Gastrocnemius medialis (tissue), 4 donors: ENCODE results near the gene CCDC197. TPM values are rescaled to one million over a fixed set of nuclear protein-coding genes. Genes with fewer than 3 reads are reported as not detected.

Experiments
- ATAC-seq, 2 donors: fragments of 150-250 bp; one replicate each; pipeline ENCODE4 v1.9.1; 2016
- DNase-seq, 2 donors: peaks; one replicate each; pipeline ENCODE4 v3.0.0-alpha.2; 2019
- H3K27ac ChIP-seq, 4 donors: fragments of 200-600 bp; sonication (generic); 1 replicate in 1 of 4; 2 replicates in 3 of 4; pipeline ENCODE4 v1.5.1; 2016 to 2018; ENCODE audit warnings: mild to moderate bottlenecking in 2 of 4, moderate library complexity in 1 of 4
- H3K27me3 ChIP-seq, 3 donors: fragments of 200-600 bp; sonication (generic) in 2 of 3; 1 replicate in 1 of 3; 2 replicates in 2 of 3; pipeline versions ENCODE4 v1.5.1 to v1.6.0; 2016 to 2019; ENCODE audit warnings: mild to moderate bottlenecking in 1 of 3, moderate library complexity in 1 of 3
- H3K36me3 ChIP-seq, 2 donors: fragments of 200-600 bp; sonication (generic) in 1 of 2; one replicate each; pipeline ENCODE4 v1.5.1; 2017 to 2018
- H3K4me1 ChIP-seq, 2 donors: fragments of 200-600 bp; sonication (generic) in 1 of 2; one replicate each; pipeline ENCODE4 v1.5.1; 2016 to 2017; ENCODE audit warnings: mild to moderate bottlenecking in 2 of 2
- H3K4me3 ChIP-seq, 4 donors: fragments of 200-600 bp; sonication (generic) in 3 of 4; 1 replicate in 1 of 4; 2 replicates in 3 of 4; pipeline ENCODE4 v1.5.1; 2016 to 2019; ENCODE audit warnings: mild to moderate bottlenecking in 2 of 4
- H3K9me3 ChIP-seq, 3 donors: fragments of 200-600 bp; sonication (generic) in 2 of 3; 1 replicate in 1 of 3; 2 replicates in 2 of 3; pipeline ENCODE4 v1.5.1; 2016 to 2019
- CTCF ChIP-seq, 5 experiments: fragments of 450-650 bp in 3 of 5; fragments of 200-600 bp in 2 of 5; sonication (generic) in 2 of 5; IDR thresholded peaks in 4 of 5; conservative IDR thresholded peaks in 1 of 5; 1 replicate in 4 of 5; 2 replicates in 1 of 5; pipeline ENCODE4 v1.5.1; 2016 to 2019; ENCODE audit warnings: antibody characterized with exemption in 5 of 5, mild to moderate bottlenecking in 3 of 5, moderate library complexity in 3 of 5
- POLR2A ChIP-seq, 2 donors: fragments of 450-650 bp; IDR thresholded peaks; one replicate each; pipeline ENCODE4 v1.6.1; 2017; ENCODE audit warnings: antibody characterized with exemption in 2 of 2, mild to moderate bottlenecking in 2 of 2, moderate library complexity in 2 of 2
- in situ Hi-C, 4 donors: fragments of 200-750 bp; cut with MboI; loops; one replicate each; pipeline versions ENCODE4 v1.15.0 to v1.8.0; 2017; ENCODE audit warnings: low sequenced_read_pairs in 4 of 4
- intact Hi-C: fragments of 100-400 bp; cut with DNase I; formaldehyde crosslinking; loops from one replicate; pipeline ENCODE4 v1.15.1; 2023; ENCODE audit warnings: low total_unique reads
- total RNA-seq, 4 donors: library from RNA; depleted of rRNA; stranded (reverse); fragments of >200 nt; gene quantifications; one replicate each; pipeline versions ENCODE4 v1.1.0 to v1.2.3, GENCODE V29; 2016

Gene CCDC197
- total RNA-seq, result under 1 TPM in 2 of 4 donors, not detected in 2; 0.56 to 0.61 TPM

DNA sequence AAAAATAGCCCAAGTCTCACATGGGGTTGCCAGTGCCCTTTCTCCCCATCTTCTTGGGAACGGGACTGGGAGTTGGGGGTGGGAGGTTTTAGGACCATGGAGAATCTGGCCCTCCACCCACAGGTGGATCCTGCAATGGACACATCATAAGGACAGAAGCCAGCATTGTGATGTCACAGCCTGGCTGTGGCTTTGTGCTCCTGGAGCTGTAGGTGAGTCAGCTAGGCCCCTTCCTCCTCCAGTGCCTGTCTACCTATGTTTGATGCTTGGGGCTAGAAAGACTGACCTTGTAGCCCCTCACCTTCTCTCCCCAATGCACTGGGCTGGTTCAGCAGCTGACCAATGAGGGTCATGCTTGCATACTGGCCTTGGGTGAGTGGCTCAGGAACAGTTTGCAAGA, at the start of gene CCDC197:
Gene CCDC197, plus strand, starts transcription at position 220 of the 400 bp plus-strand sequence. CDS start 831 bp downstream, outside the sequence.
- DNase-seq (peak in 1 of 2 donors; percentile 50), ATAC-seq (no peak)
- TF ChIP-seq CTCF (IDR thresholded peaks at IDR 0.05 in 4 of 5, conservative IDR thresholded peaks at IDR 0.05 in 1 of 5) (no peak), POLR2A (IDR thresholded peaks at IDR 0.05) (no peak)
- no peaks in the 10 kb centered on the region for H3K27me3 ChIP-seq
- peak within 1 kb of the TSS in 1 of 4 donors; percentile 15 for H3K4me3 ChIP-seq
- intact Hi-C loops (loop anchor here (5.0 kb wide), 1 partner anchor 40 kb away; no protein-coding TSS in a partner anchor), in situ Hi-C loops (loop anchor here in 2 of 4 donors (5.0 to 10.0 kb wide), 2 partner anchors 52 to 55 kb away; no protein-coding TSS in a partner anchor)
- no peaks in the 10 kb centered on the region for H3K36me3 ChIP-seq
- peak within 1 kb of the TSS; percentile 97 to 100 (median 97) for H3K27ac ChIP-seq
- H3K4me1 ChIP-seq, result peaks cover 53 to 61% of the 10 kb centered on the region in 2 donors
- H3K9me3 ChIP-seq, result no peaks in the 10 kb centered on the region

GRCh38 chr14:93949511-93950075, 47.5 kb upstream of the CCDC197 start:
- no peaks in the 10 kb centered on the region for H3K9me3 ChIP-seq
- no peak overlapping the region for H3K4me3 ChIP-seq
- H3K36me3 ChIP-seq, result peaks cover 0 to 71% of the 10 kb centered on the region in 2 donors
- no peaks in the 10 kb centered on the region for H3K27me3 ChIP-seq
- no peak for ATAC-seq
- no peak for TF ChIP-seq CTCF (IDR thresholded peaks at IDR 0.05 in 4 of 5, conservative IDR thresholded peaks at IDR 0.05 in 1 of 5)
- TF ChIP-seq POLR2A (IDR thresholded peaks at IDR 0.05), result no peak
- H3K4me1 ChIP-seq, result peaks cover 67 to 90% of the 10 kb centered on the region in 2 donors
- in situ Hi-C loops, result loop anchor here in 1 of 4 donors (10.0 kb wide), 1 partner anchor 45 kb away; the partner anchor contains the start of gene CCDC197
- peak overlapping the region; percentile 97 to 100 (median 98) for H3K27ac ChIP-seq
- DNase-seq, result no peak
- intact Hi-C loops, result no loop called here

GRCh38 chr14:93950948-93951634, 46.0 kb upstream of the CCDC197 start:
- H3K9me3 ChIP-seq, result no peaks in the 10 kb centered on the region
- no peak for TF ChIP-seq POLR2A (IDR thresholded peaks at IDR 0.05)
- TF ChIP-seq CTCF (IDR thresholded peaks at IDR 0.05 in 4 of 5, conservative IDR thresholded peaks at IDR 0.05 in 1 of 5), result no peak
- in situ Hi-C loops (no loop called here), intact Hi-C loops (no loop called here)
- no peaks in the 10 kb centered on the region for H3K27me3 ChIP-seq
- peaks cover 0 to 78% of the 10 kb centered on the region in 2 donors for H3K36me3 ChIP-seq
- ATAC-seq, result peak; percentile 1 to 3
- H3K27ac ChIP-seq, result peak overlapping the region; percentile 97 to 100 (median 98)
- DNase-seq, result peak in 1 of 2 donors; percentile 60
- peaks cover 65 to 90% of the 10 kb centered on the region in 2 donors for H3K4me1 ChIP-seq
- no peak overlapping the region for H3K4me3 ChIP-seq

DNA sequence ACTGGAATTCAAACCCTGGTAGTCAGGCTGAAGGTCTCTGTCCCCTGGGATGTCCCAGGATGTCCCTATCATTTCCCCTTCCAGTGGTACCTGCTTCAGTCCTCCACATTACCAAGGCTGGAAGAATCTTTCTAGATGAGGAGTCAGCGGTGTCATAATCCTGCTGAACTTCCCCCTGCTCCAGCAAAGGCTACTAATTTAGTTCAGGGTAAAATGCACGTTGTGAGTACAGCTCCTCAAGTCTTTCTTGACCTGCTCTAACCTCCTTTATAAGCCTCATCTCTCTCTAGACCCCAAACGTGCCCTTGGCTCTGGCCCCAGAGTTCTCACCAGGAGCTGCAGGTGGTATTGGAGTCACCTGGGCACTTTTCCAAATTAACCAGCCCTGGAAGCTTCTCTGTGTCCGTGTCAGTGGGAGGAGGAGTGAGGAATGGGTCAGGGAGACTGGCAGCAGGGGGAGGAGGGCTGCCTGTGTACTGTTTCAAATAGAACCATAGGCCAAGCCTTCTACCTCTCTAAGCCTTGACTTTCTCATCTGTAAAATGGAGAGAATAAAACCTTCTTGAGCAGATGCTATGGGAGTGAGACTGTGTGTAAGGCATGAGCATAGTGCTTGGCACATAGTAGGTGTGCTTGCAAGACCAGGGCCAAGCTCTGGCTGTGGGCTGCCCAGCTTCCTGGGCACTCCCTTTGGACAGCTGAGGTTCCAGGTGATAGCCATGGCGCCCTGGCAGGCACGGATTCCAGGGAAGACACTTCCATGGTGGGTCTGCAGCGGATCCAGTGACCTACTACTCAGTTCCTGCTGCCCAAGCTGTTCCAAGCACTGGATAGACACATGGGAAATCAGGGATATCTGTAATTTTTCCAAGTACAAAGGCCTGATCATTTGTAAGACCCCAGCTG, 45.2 kb upstream of the CCDC197 start:
- H3K4me3 ChIP-seq, result no peak overlapping the region
- H3K4me1 ChIP-seq, result peaks cover 65 to 90% of the 10 kb centered on the region in 2 donors
- no peaks in the 10 kb centered on the region for H3K9me3 ChIP-seq
- DNase-seq, result peak in 1 of 2 donors; percentile 64
- peaks cover 0 to 77% of the 10 kb centered on the region in 2 donors for H3K36me3 ChIP-seq
- peak; percentile 8 to 13 for ATAC-seq
- peak overlapping the region; percentile 97 to 100 (median 98) for H3K27ac ChIP-seq
- in situ Hi-C loops (no loop called here), intact Hi-C loops (no loop called here)
- H3K27me3 ChIP-seq, result no peaks in the 10 kb centered on the region
- TF ChIP-seq CTCF (IDR thresholded peaks at IDR 0.05 in 4 of 5, conservative IDR thresholded peaks at IDR 0.05 in 1 of 5) (no peak), POLR2A (IDR thresholded peaks at IDR 0.05) (no peak)
